GM12878 (cell line): ENCODE results near the gene AMIGO2. TPM values are rescaled to one million over a fixed set of nuclear protein-coding genes. Genes with fewer than 3 reads are reported as not detected.

Source experiments
- ATAC-seq: fragments of 200-7000 bp; cut with Tn5 transposase; 3 replicates; pipeline ENCODE4 v1.9.1; 2020; ENCODE audit warnings: mild to moderate bottlenecking, moderate library complexity
- BruUV-seq: library from RNA; stranded (reverse); fragments of 400-500 nt; replicated peaks from 2 replicates; lab custom pipeline; 2021; lab: Mats Ljungman, UMichigan
- CTCF ChIA-PET: fragments of 300-600 bp; sonication (Branson Sonifier 250); formaldehyde crosslinking; extraction: SDS; loops from one replicate; lab custom pipeline; 2021; ENCODE audit warnings: inconsistent platforms; lab: Yijun Ruan, JAX
- POLR2A ChIA-PET: fragments of 350-600 bp; formaldehyde crosslinking; extraction: SDS; loops from one replicate; lab custom pipeline; 2021; ENCODE audit warnings: inconsistent platforms; lab: Charles Lee
- RAD21 ChIA-PET: fragments of 300-600 bp; sonication (Branson Sonifier 250); formaldehyde crosslinking; loops from one replicate; lab custom pipeline; 2023; ENCODE audit warnings: antibody characterized with exemption; ENCODE audit not compliant: unreplicated experiment; lab: Charles Lee
- SMC1A ChIA-PET: fragments of 300-600 bp; sonication (Branson Sonifier 250); formaldehyde crosslinking; loops from one replicate; lab custom pipeline; 2023; ENCODE audit not compliant: unreplicated experiment, uncharacterized antibody; lab: Charles Lee
- DNase-seq: peaks from one replicate; pipeline ENCODE4 v3.0.0-alpha.2; 2011; ENCODE audit warnings: low read depth, low spot score
- FAIRE-seq: peaks from 3 replicates; lab custom pipeline; 2011; peaks lifted over from hg19 to GRCh38; lab: Jason Lieb, UNC
- H2AFZ ChIP-seq: 2 replicates; pipeline ENCODE4 v1.6.0; 2011; ENCODE audit warnings: low read depth, low read length, control low read depth; ENCODE audit not compliant: control insufficient read depth
- H3K27ac ChIP-seq: 2 replicates; pipeline ENCODE4 v1.5.1; 2011; ENCODE audit warnings: control low read depth; ENCODE audit not compliant: control insufficient read depth, insufficient read depth
- H3K27me3 ChIP-seq, 2 experiments: replicated peaks in 1 of 2; 2 replicates each; pipeline versions ENCODE4 v1.6.0 to v1.6.1; 2011; ENCODE audit warnings: low read length in 1 of 2; ENCODE audit not compliant: control insufficient read depth in 2 of 2, insufficient read depth in 2 of 2
- H3K36me3 ChIP-seq, 2 experiments: 2 replicates each; pipeline ENCODE4 v1.5.1; 2011; ENCODE audit warnings: low read length in 1 of 2; ENCODE audit not compliant: control insufficient read depth in 2 of 2, insufficient read depth in 2 of 2
- H3K4me1 ChIP-seq: 2 replicates; pipeline ENCODE4 v1.6.1; 2011; ENCODE audit warnings: mild to moderate bottlenecking, low read length, moderate library complexity, mixed read lengths; ENCODE audit not compliant: control insufficient read depth, insufficient read depth
- H3K4me2 ChIP-seq: 2 replicates; pipeline ENCODE4 v1.6.0; 2011; ENCODE audit warnings: control low read depth; ENCODE audit not compliant: control insufficient read depth, insufficient read depth
- H3K4me3 ChIP-seq: fragments of 200-600 bp; sonication (generic); 2 replicates; pipeline ENCODE4 v1.5.1; 2016
- H3K79me2 ChIP-seq: 2 replicates; pipeline ENCODE4 v1.6.0; 2011; ENCODE audit warnings: low read length; ENCODE audit not compliant: control insufficient read depth, insufficient read depth
- H3K9ac ChIP-seq: 2 replicates; pipeline ENCODE4 v1.8.0; 2011; ENCODE audit warnings: low read length, control low read depth, mixed read lengths; ENCODE audit not compliant: control insufficient read depth, insufficient read depth
- H3K9me3 ChIP-seq: replicated peaks from 3 replicates; pipeline ENCODE4 v1.5.1; 2011; ENCODE audit warnings: mild to moderate bottlenecking, low read length; ENCODE audit not compliant: control insufficient read depth, insufficient read depth
- H4K20me1 ChIP-seq: 2 replicates; pipeline ENCODE4 v1.6.0; 2011; ENCODE audit not compliant: control insufficient read depth, insufficient read depth
- ATF7 ChIP-seq: fragments of 450-650 bp; IDR thresholded peaks from 2 replicates; pipeline ENCODE4 v1.6.1; 2016; ENCODE audit warnings: low read depth, mild to moderate bottlenecking
- MEF2B ChIP-seq: fragments of 450-650 bp; IDR thresholded peaks from 2 replicates; pipeline ENCODE4 v1.6.1; 2018; ENCODE audit warnings: mild to moderate bottlenecking, moderate library complexity; ENCODE audit not compliant: partially characterized antibody, poor library complexity, severe bottlenecking
- NFYA ChIP-seq: IDR thresholded peaks from 2 replicates; pipeline ENCODE4 v1.6.1; 2011; ENCODE audit warnings: low read depth, mild to moderate bottlenecking, low read length, improper control_type of control experiment, borderline replicate concordance
- NRF1 ChIP-seq: conservative IDR thresholded peaks from 2 replicates; pipeline ENCODE4 v1.6.1; 2011; ENCODE audit warnings: mild to moderate bottlenecking, low read depth, low read length, improper control_type of control experiment
- POLR2AphosphoS2 ChIP-seq: IDR thresholded peaks from 2 replicates; pipeline ENCODE4 v1.6.1; 2011; ENCODE audit warnings: low read depth, mild to moderate bottlenecking, low read length, improper control_type of control experiment, moderate library complexity
- WGBS: methylation state at CpG from one replicate; pipeline ENCODE4 v1.1.6; 2016; ENCODE audit warnings: low lambda C conversion rate; ENCODE audit not compliant: insufficient replicate concordance, insufficient coverage; ENCODE audit errors: missing lambda C conversion rate; 5-methylcytosine and 5-hydroxymethylcytosine counted together
- in situ Hi-C: fragments of 300-500 bp; cut with MboI; formaldehyde crosslinking; loops from 9 replicates; pipeline ENCODE4 v1.14.3; 2018; ENCODE audit warnings: mixed read lengths
- intact Hi-C: fragments of 100-400 bp; cut with micrococcal nuclease; formaldehyde crosslinking; loops from one replicate; pipeline ENCODE4 v1.14.2; 2022; ENCODE audit not compliant: unreplicated experiment
- polyA plus RNA-seq, 11 experiments: library from polyadenylated mRNA; depleted of rRNA in 4 of 11; unstranded in 6 of 11; stranded (reverse) in 5 of 11; fragments of >200 nt; fragmentation: Nextera tagmentation in 4 of 11; fragmentation: Illumina TruSeq in 1 of 11; extraction: Ambion mirVana in 4 of 11; extraction: Trizol in 1 of 11; gene quantifications; 1 replicate in 1 of 11; 2 replicates in 10 of 11; pipeline versions ENCODE4 v1.2.1 to v1.2.3, GENCODE V29; 2011 to 2016; ENCODE audit warnings: inconsistent platforms in 2 of 11, missing spikeins in 2 of 11, low read depth in 1 of 11
- total RNA-seq, 4 experiments: library from RNA; depleted of rRNA in 3 of 4; stranded (reverse); fragments of >200 nt in 3 of 4; fragmentation: Illumina TruSeq in 1 of 4; extraction: Trizol in 1 of 4; gene quantifications; 2 replicates each; pipeline versions ENCODE4 v1.2.1 to v1.2.3, GENCODE V29; 2013 to 2021
- TF ChIP-seq, protein P1 (sequence below): fragments of 450-650 bp; IDR thresholded peaks from 2 replicates; pipeline ENCODE4 v1.6.1; 2016; ENCODE audit warnings: mild to moderate bottlenecking

The AMIGO2 gene
- total and polyA plus RNA-seq, 10 of the 15 experiments (the other 5 are each of a cell fraction or from before 2014, with no cell fraction given) = 0.03 to 0.15 (median 0.11) TPM; not detected in 7

GRCh38 chr12:47054659-47055058 is 25.1 kb downstream of the AMIGO2 start:
- no peak for FAIRE-seq
- Histone ChIP-seq H3K9ac (no peak overlapping the region), H3K9me3 (peaks cover 5% of the 10 kb centered on the region; the same call in 2 of the 3 replicates), H2AFZ (no peak overlapping the region), H4K20me1 (no peaks in the 10 kb centered on the region), H3K27me3 (peaks cover 0 to 2% of the 10 kb centered on the region in 2 experiments; a peak in 1 of 4 replicates), H3K4me3 (no peak overlapping the region), H3K4me1 (no peaks in the 10 kb centered on the region), H3K79me2 (no peaks in the 10 kb centered on the region), H3K4me2 (no peak overlapping the region), H3K27ac (no peak overlapping the region), H3K36me3 (no peaks in the 10 kb centered on the region)
- RAD21 ChIA-PET = no interaction called here
- intact Hi-C loops = no loop called here
- 1% methylated on average over 4 of the region's 4 CpGs for WGBS
- no peak for ATAC-seq
- DNase-seq = no peak
- no TSS peak for BruUV-seq
- TF ChIP-seq ATF7 (no peak), NFYA (no peak)
- TF ChIP-seq, protein P1, sequence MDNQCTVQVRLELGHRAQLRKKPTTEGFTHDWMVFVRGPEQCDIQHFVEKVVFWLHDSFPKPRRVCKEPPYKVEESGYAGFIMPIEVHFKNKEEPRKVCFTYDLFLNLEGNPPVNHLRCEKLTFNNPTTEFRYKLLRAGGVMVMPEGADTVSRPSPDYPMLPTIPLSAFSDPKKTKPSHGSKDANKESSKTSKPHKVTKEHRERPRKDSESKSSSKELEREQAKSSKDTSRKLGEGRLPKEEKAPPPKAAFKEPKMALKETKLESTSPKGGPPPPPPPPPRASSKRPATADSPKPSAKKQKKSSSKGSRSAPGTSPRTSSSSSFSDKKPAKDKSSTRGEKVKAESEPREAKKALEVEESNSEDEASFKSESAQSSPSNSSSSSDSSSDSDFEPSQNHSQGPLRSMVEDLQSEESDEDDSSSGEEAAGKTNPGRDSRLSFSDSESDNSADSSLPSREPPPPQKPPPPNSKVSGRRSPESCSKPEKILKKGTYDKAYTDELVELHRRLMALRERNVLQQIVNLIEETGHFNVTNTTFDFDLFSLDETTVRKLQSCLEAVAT = no peak
- POLR2A ChIA-PET = no interaction called here
- CTCF ChIA-PET = no interaction called here
- in situ Hi-C loops = no loop called here
- SMC1A ChIA-PET = interaction anchor here (1.4 kb wide), 1 partner anchor 19 kb away, joined by 3 read pairs; no protein-coding TSS in a partner anchor

DNA sequence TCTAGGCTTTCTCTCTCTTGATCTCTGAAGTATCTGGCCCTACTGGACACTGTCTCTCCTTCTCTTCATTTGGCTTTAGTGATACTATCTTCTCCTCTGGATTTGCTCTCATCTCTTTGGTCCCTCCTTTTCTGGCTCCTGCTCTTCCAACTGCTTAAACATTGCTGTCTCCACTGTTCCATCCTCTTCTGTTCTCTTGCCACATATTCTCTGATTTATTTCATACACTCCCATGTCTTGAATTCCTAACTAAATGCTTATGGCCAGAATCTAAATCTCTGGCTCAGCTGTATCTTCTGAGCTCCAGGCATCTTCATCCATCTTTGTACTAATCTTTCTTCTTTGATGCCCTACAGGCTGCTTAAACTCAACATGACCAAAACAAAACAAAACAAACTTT is 25.8 kb downstream of the AMIGO2 start:
- ATAC-seq (no peak), FAIRE-seq (no peak), DNase-seq (no peak)
- H3K4me1 ChIP-seq = no peaks in the 10 kb centered on the region
- TF ChIP-seq MEF2B (no peak), NRF1 (no peak), POLR2AphosphoS2 (no peak)
- CTCF ChIA-PET = no interaction called here
- intact Hi-C loops (no loop called here), in situ Hi-C loops (no loop called here)
- RAD21 ChIA-PET = no interaction called here
- H3K79me2 ChIP-seq = no peaks in the 10 kb centered on the region
- H3K27me3 ChIP-seq = peaks cover 0 to 2% of the 10 kb centered on the region in 2 experiments; a peak in 1 of 4 replicates
- H2AFZ ChIP-seq = no peak overlapping the region
- H3K9ac ChIP-seq = no peak overlapping the region
- H3K36me3 ChIP-seq = no peaks in the 10 kb centered on the region
- H3K4me3 ChIP-seq = no peak overlapping the region
- H3K4me2 ChIP-seq = no peak overlapping the region
- no peaks in the 10 kb centered on the region for H4K20me1 ChIP-seq
- BruUV-seq = no TSS peak
- POLR2A ChIA-PET = interaction anchor here (0.6 kb wide), 1 partner anchor 138 kb away, joined by 3 read pairs; no protein-coding TSS in a partner anchor
- SMC1A ChIA-PET = interaction anchor here (1.4 kb wide), 2 partner anchors 19 to 21 kb away, joined by 3 to 5 read pairs; no protein-coding TSS in a partner anchor
- H3K27ac ChIP-seq = no peak overlapping the region
- peaks cover 5% of the 10 kb centered on the region; the same call in 2 of the 3 replicates for H3K9me3 ChIP-seq
